A204.1 (cell line): ENCODE measurements around the gene TFPI.
"Not testable (repeated sequence)": the region's sequence is repeated elsewhere in the genome, so short reads cannot be mapped to it uniquely, and the experiment has no call there.

Experiments
- FAIRE-seq: peaks from 2 replicates; lab custom pipeline; 2012; peaks lifted over from hg19 to GRCh38; lab: Jason Lieb, UNC

The TFPI gene

DNA sequence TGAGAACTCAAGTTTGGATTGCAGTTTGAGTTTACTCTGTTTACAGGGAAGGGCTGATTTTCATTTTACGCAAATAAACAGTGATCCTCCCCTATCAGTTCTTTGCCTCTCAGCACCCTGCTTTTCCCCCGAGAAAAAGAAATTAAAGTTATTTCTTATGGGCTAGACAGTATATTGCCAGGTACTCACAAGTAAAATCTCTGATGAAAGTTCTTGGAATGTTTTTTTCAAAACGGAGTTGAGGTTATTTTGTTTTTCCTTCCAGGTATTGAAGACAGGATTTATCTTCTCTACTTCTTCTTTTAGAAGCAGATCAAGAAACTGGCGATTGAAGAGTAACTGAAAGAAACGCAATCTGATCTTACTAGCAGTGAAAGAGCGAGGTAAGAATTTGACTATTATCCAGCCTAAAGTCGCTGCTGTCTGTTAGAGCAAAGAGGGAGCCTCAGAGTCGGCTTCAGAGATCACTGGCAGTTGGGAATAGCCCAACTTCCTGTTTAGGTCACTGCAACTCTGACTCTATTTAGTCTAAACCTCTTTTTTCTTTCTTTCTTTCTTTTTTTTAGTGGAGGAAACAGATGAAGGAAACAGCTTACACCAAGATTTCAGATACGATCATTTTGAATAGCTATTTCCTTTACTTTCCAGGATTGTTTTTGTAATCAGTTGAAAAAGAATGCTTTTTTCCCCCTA lies at the start of gene TFPI:
TSS of gene TFPI (minus strand) at position 425 of the 693 bp plus-strand sequence. CDS start 50,667 bp downstream, outside the sequence.
- FAIRE-seq = no peak

DNA sequence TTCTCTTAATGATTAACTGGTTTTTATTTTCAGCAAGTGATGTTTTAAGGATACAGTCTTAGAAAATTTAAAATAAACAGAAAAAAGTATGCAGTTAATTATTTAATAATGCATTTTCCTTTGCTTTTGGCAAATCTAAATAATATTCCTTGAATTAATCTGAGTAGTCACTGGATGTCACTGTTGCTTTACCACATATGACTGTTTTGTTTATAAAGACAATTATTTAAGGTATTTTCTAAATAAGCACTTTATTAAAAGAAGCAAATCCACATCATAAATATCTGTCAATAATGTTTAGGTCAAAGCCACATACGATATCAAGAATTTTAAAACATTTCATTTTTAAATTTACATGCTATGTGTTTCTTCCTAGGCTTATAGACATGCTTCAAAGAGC lies 40.6 kb upstream of the TFPI start:
- FAIRE-seq = peak; percentile 95

DNA sequence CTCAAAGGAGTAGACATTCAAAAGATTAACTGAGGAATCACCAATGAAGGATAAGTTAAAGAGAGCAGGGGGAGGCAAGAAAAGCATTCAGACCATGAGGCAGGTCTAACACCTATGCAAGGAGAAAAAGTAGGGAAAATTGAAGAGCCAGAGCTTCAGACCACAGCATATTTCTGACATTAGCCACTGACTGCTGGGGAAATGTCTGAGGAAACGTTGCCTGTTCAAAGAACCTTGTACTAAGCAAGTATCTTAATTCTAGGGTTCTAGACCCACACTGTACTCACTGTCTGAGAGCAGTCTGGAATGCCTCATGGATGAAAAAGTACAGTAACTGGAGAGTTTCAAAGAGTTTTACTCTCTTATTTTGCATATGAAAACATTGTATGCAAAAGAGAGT lies 39.5 kb upstream of the TFPI start:
- no peak for FAIRE-seq

DNA sequence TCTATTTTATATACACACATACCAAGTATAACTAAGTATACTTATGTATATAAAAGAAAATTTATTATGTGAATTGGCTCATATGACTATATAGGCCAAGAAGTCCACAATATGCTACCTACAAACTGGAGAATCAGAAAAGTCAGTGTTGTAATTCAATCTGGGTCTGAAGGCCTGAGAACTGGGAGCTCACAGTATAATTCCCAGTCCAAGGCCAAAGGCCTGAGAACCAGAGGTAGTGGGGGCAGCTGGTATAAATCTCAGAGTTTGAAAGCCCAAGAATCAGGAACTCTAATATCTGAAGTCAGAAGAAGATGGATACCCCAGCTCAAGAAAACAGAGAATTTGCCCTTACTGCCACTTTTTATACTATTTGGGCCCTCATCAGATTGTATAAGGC lies 38.9 kb upstream of the TFPI start:
- no peak for FAIRE-seq

DNA sequence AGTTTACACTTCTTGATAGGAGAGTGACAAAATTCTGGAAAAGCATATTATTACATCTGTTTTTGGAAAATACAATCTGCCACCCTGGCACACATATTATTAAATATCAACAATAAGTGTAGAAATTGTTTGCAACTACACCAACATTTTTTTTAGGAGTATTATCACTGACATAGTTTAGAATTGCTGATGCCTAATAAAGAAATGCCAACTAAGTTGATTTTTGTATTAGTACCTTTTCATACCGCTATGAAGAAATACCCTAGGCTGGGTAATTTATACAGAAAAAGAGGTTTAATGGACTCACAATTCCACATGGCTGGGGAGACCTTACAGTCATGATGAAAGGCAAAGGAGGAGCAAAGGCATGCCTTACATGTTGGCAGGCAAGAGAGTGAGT lies 35.9 kb upstream of the TFPI start:
- no peak for FAIRE-seq

DNA sequence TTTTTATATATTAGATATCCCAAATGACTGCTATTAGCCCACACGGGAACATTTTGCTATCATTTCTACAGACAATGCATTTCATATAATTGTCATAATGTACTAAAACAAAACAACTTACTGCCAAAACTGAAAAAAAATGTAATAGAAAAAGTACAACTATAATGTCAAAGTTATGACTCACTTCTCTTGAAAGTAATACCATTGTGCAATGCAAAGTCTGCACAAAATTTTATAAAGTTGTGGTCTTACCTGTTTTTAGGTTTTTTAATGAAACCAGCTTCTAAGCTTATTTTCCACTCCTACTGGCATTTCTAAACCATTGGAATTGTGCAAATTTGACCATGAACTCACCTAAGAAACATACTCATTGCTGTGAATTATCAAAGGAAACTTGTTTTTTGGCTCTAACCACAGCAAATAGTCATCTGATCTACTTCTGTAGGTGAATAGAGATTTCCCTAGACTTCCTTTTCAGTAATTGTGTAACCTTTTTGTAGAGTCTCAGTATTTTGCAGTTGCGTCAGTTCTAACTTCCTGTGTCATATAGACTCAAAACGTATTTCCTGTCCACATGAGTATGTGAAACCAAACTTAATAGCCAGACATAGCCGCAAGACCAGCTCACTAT lies 31.9 kb upstream of the TFPI start:
- FAIRE-seq = no peak

DNA sequence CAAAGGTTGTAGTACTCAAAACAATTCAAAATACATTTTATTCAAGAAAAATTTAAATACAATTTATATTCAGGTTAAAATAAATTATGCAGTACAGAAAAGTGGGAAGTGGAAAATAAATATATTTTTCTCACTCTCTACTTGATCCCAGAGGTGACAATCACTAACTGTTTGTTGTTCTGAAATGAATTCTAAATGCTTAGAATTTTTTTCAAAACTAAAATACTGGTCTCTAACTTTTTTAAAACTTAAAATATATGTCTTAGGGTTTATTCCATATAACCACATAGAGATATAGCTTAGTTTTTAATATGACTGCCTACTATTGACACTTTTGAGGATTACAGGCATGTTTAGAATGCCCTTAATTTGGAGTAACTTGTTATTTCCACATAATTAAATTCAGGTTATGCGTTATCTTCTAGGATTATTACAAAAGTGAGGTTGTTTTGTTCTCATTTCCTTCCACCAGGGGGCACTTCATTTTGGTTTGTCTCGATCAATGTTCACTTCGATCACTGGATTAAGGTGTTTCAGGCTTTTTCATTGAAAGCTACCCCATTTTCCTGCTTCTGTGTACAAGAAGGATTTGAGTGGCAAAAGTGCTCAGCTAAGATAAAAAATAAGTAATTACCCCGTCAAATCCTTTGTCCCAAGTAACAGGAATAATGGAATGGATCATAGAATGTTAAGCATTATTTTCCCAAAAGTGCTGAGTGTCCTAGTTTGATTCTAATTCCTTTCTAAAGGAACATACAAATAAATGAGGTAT lies 27.1 kb upstream of the TFPI start:
- no peak for FAIRE-seq

DNA sequence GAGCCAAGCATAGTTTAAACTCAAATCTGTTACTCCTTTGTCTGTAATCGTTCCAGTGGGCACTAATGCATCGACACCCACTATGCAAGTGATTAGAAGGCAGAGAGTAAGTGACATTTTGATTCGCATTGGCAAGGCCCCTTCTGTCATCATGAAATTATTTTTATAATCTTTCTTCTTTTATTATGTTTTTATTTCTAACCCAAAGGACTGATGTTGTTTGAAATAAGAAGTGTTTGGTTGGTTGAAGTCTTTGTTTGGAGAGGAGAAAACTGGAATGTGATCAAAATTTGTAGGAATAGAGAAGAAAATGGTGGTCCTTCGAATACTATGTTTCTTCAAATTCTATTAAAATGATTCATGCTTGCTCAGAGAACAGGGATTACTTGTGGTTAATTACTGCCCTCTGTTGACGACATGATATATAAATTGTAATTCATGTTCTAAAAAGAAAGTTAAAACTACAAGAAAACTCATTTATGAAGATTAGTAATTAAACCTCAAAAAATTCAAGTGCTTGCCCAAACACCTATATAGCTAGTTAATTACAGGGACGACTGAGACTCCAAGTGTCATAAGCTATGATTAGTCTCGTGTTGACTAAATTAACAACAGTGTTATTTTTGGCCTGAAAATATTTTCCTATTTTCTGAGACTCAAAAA lies 26.4 kb upstream of the TFPI start:
- FAIRE-seq = peak; percentile 98

DNA sequence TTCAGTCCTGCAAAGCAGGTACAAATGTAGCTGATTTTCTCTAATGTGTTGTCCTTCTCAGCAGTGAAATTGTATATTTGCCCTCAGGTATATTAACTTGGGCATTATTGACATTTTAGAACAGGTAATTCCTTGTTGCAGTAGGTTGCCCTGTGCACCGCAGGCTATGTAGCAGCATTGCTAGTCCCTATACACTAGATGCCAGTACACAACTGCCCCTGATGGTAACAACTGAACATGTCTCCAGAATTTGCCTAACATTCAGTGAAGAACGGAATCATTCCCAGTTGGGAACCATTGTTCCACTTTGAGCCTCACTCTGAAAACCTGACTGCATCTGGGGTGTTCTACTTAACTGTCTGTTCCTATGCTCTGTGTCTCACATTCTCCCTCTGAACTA lies 23.1 kb upstream of the TFPI start:
- no peak for FAIRE-seq

DNA sequence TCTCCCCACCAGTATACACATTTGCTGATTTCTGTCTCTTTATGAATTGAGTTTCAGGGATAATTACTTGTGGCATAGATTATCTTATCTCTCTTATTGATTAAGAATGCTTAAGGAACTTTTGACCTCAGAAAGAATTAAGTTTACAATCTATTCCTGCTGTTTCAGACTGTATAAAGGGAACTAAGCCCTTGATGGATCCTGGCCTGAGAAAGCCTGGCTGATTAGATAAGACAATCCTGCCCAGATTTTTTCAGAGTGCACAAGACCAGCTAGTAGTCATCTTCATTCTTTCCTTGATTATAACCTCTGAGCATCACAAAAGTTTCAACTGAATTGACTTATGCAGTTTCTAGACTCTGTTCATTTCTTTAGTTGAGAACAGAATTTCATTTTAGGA lies 22.7 kb upstream of the TFPI start:
- FAIRE-seq = no peak

DNA sequence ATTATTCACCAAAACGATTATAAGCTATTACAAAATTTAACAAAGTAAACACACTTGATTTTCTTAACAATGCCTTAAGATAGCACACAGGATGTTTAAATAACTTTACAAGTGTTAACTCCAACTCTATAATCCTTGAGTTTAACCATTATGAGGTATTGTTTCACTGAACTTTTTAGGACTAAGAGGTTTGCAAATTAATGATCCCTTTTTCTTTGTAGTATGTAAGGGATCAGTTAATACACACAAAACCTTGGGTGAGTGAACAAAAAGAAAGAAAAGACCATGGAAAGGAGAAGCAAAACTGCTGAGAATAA lies 21.5 kb upstream of the TFPI start:
- FAIRE-seq = no peak

DNA sequence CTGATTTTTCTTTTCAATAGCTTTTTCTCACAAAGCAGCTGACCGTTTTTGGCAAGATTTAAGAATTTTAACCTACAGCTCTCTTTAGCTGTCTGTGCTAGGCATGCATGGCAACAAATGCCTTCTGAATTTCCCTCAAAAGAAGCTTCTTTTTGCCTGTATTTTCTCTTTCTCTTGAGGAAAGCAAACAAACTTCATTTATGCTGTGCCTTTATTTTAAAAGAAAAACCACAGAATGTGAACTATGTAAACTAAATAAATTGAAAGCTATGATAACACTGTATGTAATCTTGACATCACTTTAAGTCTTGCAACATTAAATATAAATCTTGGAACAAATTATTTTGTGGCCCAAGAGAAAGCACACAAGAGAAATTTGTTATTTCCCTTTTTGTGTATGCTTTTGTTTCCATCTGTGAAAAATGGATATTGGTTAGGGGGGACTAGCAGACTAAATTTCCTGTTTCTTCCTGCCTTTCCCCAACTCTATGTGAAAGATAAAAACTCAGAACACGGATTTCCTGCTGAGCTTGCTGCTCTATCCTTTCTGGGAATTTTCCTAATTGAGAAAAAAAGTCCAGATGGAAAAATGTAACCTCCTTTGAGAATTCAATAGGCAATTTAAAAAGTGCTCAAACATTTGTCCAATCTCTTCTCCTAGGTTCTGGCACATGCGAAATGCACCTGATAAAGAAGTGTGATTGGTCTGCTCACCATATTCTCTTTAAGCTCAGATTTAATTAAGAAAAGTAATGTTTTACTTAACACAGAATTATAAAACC lies 20.9 kb upstream of the TFPI start:
- FAIRE-seq = no peak

DNA sequence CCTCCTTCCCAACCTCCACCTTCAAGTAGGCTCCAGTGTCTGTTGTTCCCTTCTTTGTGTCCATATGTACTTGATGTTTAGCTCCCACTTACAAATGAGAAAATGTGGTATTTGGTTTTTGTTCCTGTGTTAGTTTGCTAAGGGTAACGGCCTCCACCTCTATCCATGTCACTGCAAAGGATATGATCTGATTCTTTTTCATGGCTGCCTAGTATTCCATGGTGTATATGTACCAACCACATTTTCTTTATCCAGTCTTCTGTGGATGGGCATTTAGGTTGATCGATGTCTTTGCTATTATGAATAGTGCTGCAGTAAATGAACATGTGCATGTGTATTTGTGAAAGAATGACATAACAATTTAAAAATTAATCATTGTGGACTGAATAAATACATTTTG lies 19.5 kb upstream of the TFPI start:
- FAIRE-seq = no peak

DNA sequence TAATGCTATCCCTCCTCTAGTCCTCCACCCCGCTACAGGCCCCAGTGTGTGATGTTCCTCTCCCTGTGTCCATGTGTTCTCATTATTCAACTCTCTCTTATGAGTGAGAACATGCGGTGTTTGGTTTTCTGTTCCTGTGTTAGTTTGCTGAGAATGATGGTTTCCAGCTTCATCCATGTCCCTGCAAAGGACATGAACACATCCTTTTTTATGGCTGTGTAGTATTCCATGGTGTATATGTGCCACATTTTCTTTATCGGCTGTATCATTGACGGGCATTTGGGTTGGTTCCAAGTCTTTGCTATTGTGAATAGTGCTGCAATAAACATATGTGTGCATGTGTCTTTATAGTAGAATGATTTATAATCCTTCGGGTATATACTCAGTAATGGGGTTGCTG lies 17.8 kb upstream of the TFPI start:
- FAIRE-seq = not testable (repeated sequence)

DNA sequence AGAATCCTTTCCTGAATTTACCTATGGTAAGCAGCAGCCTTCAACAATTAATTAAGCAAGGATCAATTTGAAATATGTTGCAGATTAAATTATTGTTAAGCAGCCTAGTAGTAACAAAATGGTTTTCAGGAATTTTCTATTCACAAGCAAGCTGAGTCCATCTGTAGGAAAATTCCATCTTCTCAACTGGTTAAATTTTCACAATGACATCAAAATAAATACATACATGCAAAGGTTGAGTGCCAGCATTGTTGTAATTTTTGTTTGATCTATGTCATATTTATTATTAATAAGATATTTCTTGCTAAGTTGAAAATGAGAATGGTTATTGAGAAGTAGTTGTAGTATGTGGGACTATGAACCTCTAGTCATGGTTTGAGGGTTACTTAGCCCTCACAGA lies 15.3 kb upstream of the TFPI start:
- FAIRE-seq = no peak

DNA sequence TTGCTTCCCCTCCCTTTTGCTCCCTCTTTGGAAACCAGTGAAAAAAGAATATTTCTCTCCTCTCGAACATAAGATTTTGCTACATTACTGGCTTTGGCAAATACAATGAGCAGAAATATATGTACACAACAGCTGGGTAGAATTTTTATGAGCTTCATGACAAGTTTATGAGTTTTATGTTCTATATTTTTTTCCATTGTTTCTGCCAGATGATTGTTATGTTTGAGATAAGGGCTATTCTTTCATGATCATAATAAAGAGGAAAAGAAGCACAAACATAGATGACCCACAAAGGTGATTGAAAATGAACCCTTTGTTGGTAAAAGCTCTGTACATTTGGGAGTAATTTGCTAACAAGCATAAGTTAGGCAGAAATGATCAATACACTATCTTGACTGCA lies 14.8 kb upstream of the TFPI start:
- FAIRE-seq = no peak

DNA sequence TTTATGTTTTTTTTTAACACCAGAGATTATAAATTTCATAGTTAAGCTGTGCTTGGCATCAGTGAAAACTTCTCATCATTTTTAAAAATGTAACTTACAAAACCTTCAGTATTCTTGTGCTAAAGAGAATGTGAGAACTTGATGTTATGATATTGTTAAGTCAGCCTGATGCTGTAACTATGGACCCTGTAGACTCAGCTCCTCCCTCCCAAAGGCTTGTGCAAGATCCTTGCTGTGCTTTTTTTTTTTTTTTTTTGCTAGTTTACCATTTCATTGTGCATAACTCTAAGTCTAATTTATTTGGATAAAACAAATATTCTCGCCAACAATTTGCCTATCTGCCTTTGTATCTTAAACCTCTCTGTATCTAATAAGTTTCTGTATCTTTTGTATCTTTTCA lies 12.9 kb upstream of the TFPI start:
- no peak for FAIRE-seq

DNA sequence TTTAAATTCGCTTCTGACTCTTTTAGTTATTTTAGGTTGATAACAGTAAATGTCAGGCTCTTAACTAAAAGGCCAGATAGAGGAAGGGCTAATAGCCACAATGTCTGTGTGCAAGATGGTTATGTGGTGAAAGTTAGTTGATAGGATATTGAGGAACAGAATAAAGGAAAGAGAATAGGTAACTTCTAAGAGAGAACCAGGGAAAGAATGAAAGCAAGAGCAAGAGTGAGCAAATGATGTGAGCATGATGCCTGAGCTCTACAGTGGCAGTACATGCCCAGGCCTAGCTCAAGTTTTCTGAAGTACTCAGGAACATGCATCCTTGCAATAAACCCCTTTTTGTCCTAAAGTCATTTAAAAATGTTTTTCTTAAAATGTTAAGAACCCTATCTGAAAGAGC lies 12.5 kb upstream of the TFPI start:
- FAIRE-seq = no peak

DNA sequence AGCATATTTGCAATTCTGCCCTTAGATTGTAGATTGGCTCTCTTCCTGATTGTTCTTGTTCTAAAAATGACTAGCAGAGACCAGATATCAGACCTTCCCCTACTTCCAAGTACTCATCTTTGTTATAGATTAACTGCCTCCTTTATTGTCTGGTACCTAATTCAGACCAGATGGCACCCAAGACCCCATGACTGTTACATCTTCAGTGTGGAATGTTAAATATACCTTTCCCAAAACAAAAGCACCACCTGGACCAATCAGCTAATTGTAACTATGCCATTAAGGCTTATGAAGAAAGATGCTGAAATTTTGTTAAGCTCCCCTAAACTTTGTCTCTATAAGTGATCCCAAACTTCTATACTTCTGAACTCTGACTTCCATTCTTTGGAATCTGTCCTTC lies 12.0 kb upstream of the TFPI start:
- FAIRE-seq = no peak

DNA sequence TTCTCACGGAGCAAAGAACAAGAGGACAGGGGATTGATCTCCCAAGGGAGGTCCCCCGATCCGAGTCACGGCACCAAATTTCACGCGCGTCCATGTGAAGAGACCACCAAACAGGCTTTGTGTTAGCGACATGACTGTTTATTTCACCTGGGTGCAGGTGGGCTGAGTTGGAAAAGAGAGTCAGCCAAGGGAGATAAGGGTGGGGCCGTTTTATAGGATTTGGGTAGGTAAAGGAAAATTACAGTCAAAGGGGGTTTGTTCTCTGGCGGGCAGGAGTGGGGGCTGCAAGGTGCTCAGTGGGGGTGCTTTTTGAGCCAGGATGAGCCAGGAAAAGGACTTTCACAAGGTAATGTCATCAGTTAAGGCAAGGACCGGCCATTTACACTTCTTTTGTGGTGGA lies 11.4 kb upstream of the TFPI start:
- not testable (repeated sequence) for FAIRE-seq

DNA sequence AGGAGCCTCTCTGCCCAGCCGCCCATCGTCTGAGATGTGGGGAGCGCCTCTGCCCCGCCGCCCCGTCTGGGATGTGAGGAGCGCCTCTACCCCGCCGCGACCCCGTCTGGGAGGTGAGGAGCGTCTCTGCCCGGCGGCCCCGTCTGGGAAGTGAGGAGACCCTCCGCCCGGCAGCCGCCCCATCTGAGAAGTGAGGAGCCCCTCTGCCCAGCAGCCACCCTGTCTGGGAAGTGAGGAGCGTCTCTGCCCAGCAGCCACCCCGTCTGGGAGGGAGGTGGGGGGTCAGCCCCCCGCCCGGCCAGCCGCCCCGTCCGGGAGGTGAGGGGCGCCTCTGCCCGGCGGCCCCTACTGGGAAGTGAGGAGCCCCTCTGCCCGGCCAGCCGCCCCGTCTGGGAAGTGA lies 2.3 kb upstream of the TFPI start:
- not testable (repeated sequence) for FAIRE-seq

DNA sequence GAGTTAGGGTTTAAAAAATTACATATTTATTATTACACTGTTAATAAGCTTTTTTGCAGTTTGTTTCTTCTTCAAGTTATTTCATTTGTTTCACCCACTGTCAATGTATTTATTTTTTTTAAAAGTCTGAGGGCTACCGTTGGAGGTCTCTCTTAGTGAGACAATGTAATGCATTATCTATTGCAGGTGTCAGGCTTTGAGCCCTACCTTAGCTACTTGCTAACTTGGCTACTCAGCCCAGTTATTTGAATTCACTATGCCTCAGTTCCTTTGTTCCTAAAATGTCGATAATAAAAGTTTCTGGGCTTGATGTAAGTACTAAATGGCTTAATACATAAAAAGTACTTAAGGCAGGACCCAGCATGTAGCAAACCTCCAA lies 458 bp upstream of the TFPI start:
- no peak for FAIRE-seq
